GM21825 (cell line): Measurements from ENCODE around the gene MLX.
"Not testable (repeated sequence)": the region's sequence is repeated elsewhere in the genome, so short reads cannot be mapped to it uniquely, and the experiment has no call there.

Experiments
- ATAC-seq: cut with Tn5 transposase; IDR thresholded peaks from one replicate; pipeline ENCODE4 v1.9.1; 2021; ENCODE audit warnings: mild to moderate bottlenecking, moderate library complexity; ENCODE audit not compliant: unreplicated experiment

MLX gene

DNA sequence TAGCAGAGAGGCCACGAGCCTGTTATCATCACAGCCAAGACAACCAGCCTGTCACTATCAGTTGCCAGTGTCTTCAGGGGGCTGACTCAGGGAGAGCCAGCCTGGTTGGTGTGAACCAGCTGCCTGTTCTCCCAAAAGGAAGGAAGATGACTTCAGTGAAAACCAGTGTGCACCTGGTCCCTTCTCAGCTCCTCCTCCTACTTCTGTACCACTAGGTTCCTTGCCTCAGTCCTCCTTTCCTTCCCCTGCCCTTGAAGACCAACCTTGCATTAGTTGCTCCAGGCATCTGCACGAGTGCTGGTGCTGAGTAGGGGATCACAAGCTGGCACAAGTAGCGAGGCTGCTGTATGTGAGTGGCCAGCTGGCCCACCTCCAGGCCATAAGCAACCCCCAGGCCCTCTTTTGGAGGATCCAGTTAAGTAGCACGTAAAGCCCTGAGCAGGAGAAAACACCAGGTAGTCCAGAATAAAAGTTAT lies 51.1 kb downstream of the MLX start:
- peak; percentile 22 for ATAC-seq

DNA sequence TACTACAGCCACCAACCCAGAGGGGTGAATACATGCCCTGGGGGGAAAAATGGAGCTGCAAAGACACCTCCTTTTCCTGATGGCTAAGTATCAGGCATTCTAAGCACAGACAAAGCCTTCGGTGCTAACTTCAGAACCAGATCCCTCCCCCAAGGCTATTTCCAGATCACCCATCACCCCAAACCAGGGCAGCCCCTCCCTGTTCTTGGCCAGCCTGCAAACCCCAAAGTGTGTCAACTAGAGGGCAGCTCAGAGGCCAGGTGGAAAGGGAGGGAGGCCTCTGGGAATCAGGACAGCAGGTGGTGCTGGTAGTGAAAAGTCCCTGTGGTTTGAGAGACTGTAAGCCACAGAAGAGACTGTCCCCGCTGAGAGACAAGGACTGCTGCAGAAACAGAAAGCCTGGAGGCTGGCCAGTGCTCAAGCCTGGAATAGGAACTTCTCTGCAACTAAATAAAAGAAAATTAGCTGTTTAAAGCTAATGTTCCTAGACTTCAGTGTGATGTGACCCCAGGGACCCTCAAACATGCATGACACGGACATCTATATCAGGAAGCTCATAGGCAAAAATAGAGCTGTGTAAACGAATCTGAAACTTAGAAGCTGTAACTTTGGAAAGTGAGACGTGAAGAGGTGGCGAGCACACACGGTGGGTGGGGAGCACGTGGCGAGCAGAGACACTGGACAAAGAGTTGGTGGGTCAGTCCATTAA lies 51.7 kb downstream of the MLX start:
- ATAC-seq, result peak; percentile 71

DNA sequence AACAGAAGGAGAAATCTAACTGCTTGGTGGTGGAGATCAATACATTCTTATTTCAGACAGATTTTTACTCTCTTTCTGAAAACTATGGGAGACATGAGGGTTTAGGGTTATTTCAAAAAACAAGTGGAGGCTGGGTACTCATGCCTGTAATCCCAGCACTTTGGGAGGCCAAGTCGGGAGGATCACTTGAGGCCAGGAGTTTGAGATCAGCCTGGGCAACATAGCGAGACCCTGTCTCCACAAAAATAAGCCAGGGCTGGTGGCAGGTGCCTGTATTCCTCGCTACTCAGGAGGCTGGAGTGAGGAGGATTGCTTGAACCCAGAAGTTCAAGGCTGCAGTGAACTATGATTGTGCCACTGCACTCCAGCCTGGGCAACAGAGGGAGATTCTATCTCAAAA lies 55.1 kb downstream of the MLX start:
- ATAC-seq, result not testable (repeated sequence)
